ENCODE data around the gene LBX2.
A peak's percentile ranks its signal among the peaks of the same experiment; 100 is the strongest.

LBX2 gene

DNA sequence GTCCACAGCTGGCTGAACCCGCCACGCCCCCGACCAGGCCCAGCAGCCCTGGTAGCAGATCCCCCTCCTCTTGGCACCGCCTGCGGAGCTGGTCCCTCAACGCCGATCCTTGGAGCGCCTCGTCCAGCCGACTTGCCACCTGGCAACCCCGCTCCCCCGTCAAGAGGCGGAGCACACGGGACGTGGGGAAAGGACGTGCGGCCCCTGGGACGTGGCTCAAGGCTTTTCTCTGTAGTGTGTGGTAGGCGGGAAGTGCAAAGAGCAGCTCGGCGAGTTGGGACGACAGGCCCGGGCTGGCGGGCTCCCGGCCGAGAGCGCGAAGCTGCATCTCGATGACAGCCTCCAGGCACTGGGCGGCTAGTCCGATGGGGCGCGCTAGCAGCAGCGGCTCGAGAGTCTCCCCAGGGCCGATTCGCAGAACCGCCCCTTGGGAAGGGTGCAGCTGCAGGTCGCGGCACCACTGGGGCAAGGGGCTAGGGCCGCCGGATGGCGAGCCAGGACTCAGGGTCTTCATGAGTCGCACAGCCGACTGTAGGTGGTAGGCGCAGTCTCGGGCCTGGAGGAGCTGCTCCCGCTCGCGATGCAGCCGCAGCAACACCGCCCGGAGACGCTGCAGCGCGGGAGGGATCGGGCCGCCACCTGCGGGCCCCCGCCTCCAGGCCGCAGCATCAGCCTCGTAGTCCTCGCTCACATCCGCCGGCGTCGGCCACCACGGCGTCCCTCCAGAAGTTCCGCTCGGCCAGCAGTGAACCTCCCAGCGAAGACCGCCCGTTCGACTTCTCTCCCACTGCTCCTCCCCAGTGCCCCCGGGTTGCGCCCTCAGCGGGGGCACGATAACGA lies 17.2 kb downstream of the LBX2 start:
- peak overlapping the region; percentile 90 for H3K9ac ChIP-seq
- H3K4me2 ChIP-seq = peak overlapping the region; percentile 97
- H3K36me3 ChIP-seq (ENCODE audit: insufficient read depth) = no peaks in the 10 kb centered on the region
- peak overlapping the region; percentile 75 for H3K27ac ChIP-seq
- H4K20me1 ChIP-seq (ENCODE audit: insufficient read depth) = no peaks in the 10 kb centered on the region
- H3K4me3 ChIP-seq (IDR thresholded peaks at IDR 0.05; ENCODE audit: insufficient read depth, low read depth, low read length) = no peak overlapping the region
- no peaks in the 10 kb centered on the region for H3K27me3 ChIP-seq (ENCODE audit: insufficient read depth, low read depth)
- TF ChIP-seq, protein P1, sequence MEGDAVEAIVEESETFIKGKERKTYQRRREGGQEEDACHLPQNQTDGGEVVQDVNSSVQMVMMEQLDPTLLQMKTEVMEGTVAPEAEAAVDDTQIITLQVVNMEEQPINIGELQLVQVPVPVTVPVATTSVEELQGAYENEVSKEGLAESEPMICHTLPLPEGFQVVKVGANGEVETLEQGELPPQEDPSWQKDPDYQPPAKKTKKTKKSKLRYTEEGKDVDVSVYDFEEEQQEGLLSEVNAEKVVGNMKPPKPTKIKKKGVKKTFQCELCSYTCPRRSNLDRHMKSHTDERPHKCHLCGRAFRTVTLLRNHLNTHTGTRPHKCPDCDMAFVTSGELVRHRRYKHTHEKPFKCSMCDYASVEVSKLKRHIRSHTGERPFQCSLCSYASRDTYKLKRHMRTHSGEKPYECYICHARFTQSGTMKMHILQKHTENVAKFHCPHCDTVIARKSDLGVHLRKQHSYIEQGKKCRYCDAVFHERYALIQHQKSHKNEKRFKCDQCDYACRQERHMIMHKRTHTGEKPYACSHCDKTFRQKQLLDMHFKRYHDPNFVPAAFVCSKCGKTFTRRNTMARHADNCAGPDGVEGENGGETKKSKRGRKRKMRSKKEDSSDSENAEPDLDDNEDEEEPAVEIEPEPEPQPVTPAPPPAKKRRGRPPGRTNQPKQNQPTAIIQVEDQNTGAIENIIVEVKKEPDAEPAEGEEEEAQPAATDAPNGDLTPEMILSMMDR (conservative IDR thresholded peaks at IDR 0.05; ENCODE audit: low read depth, low read length) = no peak
- peak overlapping the region; percentile 99 for H2AFZ ChIP-seq (ENCODE audit: low read depth)
- H3K79me2 ChIP-seq (ENCODE audit: insufficient read depth, low read depth) = peaks cover 18% of the 10 kb centered on the region
- peaks cover 15% of the 10 kb centered on the region for H3K4me1 ChIP-seq (ENCODE audit: low read depth, poor library complexity, severe bottlenecking)

DNA sequence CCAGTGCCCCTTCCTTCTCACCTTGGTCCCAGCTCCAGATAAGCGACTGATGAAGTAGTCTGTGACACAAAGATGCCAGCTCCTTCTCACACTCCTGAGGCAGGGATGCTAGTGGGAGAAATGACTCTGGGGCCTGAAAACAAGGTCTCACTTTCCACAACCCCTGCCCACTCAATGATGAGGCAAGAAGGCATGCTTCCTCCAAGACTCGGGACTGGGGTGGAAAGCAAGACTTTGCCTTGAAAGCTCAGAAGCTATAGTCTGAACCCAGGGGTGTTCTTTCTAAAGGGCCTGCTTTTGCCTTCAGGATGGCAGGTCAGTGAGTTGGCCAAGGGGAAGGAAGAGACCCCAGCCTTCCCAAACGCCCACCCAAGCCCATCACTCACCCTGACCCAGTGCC lies 18.0 kb downstream of the LBX2 start:
- H3K79me2 ChIP-seq (ENCODE audit: insufficient read depth, low read depth) = peaks cover 18% of the 10 kb centered on the region
- H3K27me3 ChIP-seq (ENCODE audit: insufficient read depth, low read depth) = no peaks in the 10 kb centered on the region
- TF ChIP-seq, protein P1 (conservative IDR thresholded peaks at IDR 0.05; ENCODE audit: low read depth, low read length) = no peak
- H2AFZ ChIP-seq (ENCODE audit: low read depth) = no peak overlapping the region; the same call in 1 of the 2 replicates
- H3K9ac ChIP-seq = peak overlapping the region; percentile 90; the same call in 1 of the 2 replicates
- H3K4me1 ChIP-seq (ENCODE audit: low read depth, poor library complexity, severe bottlenecking) = peaks cover 15% of the 10 kb centered on the region
- H4K20me1 ChIP-seq (ENCODE audit: insufficient read depth) = no peaks in the 10 kb centered on the region
- H3K36me3 ChIP-seq (ENCODE audit: insufficient read depth) = no peaks in the 10 kb centered on the region
- no peak overlapping the region for H3K4me3 ChIP-seq (IDR thresholded peaks at IDR 0.05; ENCODE audit: insufficient read depth, low read depth, low read length)
- peak overlapping the region; percentile 97 for H3K4me2 ChIP-seq
- H3K27ac ChIP-seq = no peak overlapping the region

DNA sequence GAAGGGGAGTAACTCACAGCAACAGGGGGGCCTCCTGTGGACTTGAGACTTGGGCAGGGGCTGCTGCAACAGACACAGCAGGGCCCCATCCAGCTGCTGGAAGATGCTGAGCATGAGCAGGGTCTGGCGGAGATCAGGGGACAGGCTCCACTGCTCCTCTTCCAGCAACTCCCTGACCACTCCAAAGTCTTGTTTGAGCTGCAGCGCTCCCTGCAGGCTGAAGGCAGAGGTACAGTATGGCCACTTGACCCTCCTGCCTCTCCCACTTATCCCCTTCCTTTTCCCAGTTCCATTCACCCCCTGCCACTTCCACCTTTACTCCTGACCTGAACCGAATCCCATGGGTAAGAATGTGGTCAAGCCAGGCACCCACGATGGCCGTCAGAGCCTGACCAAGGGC lies 24.5 kb downstream of the LBX2 start:
- Histone ChIP-seq H2AFZ (ENCODE audit: low read depth) (no peak overlapping the region), H3K79me2 (ENCODE audit: insufficient read depth, low read depth) (peaks cover 7% of the 10 kb centered on the region; the same call in 1 of the 2 replicates), H3K36me3 (ENCODE audit: insufficient read depth) (no peaks in the 10 kb centered on the region), H3K4me1 (ENCODE audit: low read depth, poor library complexity, severe bottlenecking) (peaks cover 25% of the 10 kb centered on the region), H3K27me3 (ENCODE audit: insufficient read depth, low read depth) (no peaks in the 10 kb centered on the region), H3K4me2 (no peak overlapping the region), H4K20me1 (ENCODE audit: insufficient read depth) (no peaks in the 10 kb centered on the region), H3K9ac (no peak overlapping the region), H3K27ac (no peak overlapping the region), H3K4me3 (IDR thresholded peaks at IDR 0.05; ENCODE audit: insufficient read depth, low read depth, low read length) (no peak overlapping the region)
- TF ChIP-seq, protein P1 (conservative IDR thresholded peaks at IDR 0.05; ENCODE audit: low read depth, low read length) = peak; percentile 52

DNA sequence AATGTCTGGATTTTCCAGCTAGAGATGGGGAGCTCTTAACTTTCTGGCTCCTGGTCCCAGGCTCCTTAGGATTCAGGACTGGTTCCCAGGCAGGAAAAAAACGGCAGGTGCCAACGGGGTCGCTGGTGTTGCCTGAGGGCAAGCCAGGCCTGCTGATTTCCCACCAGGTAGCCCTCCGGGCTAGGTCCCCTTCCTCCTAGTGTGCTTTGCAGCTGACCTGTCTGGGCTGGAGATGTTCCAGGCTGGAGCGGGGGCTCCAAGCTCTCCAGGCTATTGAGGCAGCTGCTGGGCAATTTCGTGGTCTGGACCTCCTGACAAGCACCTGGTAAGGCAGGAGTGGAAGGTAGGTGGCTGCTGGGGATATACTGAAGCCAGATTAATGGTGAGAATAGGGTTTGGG lies 24.9 kb downstream of the LBX2 start:
- Histone ChIP-seq H3K4me1 (ENCODE audit: low read depth, poor library complexity, severe bottlenecking) (peaks cover 28% of the 10 kb centered on the region), H3K4me3 (IDR thresholded peaks at IDR 0.05; ENCODE audit: insufficient read depth, low read depth, low read length) (no peak overlapping the region), H3K9ac (no peak overlapping the region), H4K20me1 (ENCODE audit: insufficient read depth) (no peaks in the 10 kb centered on the region), H3K27me3 (ENCODE audit: insufficient read depth, low read depth) (no peaks in the 10 kb centered on the region), H2AFZ (ENCODE audit: low read depth) (no peak overlapping the region), H3K79me2 (ENCODE audit: insufficient read depth, low read depth) (peaks cover 7% of the 10 kb centered on the region; the same call in 1 of the 2 replicates), H3K36me3 (ENCODE audit: insufficient read depth) (no peaks in the 10 kb centered on the region), H3K27ac (no peak overlapping the region), H3K4me2 (no peak overlapping the region)
- TF ChIP-seq, protein P1 (conservative IDR thresholded peaks at IDR 0.05; ENCODE audit: low read depth, low read length) = no peak

Measured in KMS-11 (cell line).